GM11168 (cell line): ENCODE results near the gene BSND.

ENCODE experiments used
- in situ Hi-C: fragments of 300-500 bp; cut with MboI; formaldehyde crosslinking; loops from one replicate; pipeline ENCODE4 v1.12.0; 2022; ENCODE audit warnings: low sequenced_read_pairs; ENCODE audit not compliant: unreplicated experiment

Gene BSND

GRCh38 chr1:54973205-54973921 is 25.4 kb upstream of the BSND start:
- in situ Hi-C loops: no loop called here

GRCh38 chr1:54975356-54976108 is 23.2 kb upstream of the BSND start:
- in situ Hi-C loops: no loop called here

- in situ Hi-C loops: no loop called here
Measured at GRCh38 chr1:54976747-54977146, 22.0 kb upstream of the BSND start.

- in situ Hi-C loops: no loop called here
Measured at GRCh38 chr1:54977533-54978297, 21.0 kb upstream of the BSND start.

DNA sequence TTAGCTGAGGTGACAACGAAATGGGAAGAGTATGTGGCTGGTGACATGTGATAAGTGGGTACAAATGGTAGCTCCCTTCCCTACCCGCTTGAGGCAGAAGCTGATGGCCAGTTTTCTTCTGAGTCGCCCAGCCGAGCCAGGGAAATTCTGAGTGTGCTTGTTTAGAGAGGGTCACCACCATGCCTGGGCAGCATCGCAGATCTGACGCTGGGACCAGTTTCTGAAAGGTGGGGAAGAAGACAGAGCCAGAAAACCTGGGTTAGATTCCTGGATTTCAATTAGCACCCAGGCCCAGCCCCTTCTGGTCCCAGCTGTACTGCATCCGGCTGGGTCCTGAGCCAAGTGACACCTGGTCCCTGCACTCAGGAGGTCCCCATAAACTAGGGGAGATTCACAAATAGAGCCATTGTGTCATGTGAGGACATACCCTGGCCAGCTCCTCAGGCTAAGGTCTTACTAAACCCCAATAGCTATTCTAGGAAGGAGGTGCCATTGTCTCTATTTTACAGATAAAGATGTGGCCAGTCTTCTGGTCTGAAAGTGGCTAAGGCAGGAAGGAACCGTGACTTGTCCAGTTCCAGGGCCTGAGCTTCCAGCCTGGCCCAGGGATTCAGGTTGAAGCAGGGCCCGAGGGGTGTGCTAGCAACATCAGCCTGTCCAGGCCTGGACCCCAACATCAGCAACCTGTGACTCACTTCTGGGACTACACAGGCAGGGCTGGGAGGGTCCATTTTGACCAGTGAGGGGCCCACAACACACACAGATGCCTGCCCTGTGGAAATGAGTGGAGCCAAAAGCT is 20.0 kb upstream of the BSND start:
- in situ Hi-C loops: no loop called here

GRCh38 chr1:54979327-54979891 is 19.3 kb upstream of the BSND start:
- in situ Hi-C loops: no loop called here

DNA sequence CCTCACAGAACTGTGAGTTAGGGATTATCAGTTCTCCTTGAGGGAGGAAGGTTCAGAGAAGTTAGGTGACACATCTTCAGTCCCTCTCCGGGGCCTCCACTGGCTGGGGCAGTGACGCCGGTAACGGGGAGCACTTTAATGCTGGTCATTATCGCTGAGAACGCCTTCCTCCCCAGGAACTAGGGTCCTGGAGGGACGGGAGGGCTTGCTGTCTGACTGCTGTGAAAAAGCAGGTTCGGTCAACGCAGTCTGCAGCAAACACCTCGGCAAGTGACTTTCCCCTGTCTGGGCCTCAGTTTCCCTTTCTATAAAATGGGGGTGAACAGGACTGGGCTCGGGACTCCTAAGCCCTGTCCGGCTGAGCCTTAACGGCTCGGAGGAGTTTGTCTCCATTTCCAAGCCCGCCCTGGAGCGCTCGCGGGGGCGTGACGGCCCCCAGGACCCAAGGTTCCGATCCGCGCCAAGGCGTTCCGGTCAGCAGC is 18.6 kb upstream of the BSND start:
- in situ Hi-C loops: no loop called here

GRCh38 chr1:54980528-54981241 is 18.0 kb upstream of the BSND start, which contains the start of gene TMEM61:
TSS of gene TMEM61 (plus strand) at chr1:54980628. CDS start at chr1:54981066, 438 bp downstream.
- in situ Hi-C loops: no loop called here

DNA sequence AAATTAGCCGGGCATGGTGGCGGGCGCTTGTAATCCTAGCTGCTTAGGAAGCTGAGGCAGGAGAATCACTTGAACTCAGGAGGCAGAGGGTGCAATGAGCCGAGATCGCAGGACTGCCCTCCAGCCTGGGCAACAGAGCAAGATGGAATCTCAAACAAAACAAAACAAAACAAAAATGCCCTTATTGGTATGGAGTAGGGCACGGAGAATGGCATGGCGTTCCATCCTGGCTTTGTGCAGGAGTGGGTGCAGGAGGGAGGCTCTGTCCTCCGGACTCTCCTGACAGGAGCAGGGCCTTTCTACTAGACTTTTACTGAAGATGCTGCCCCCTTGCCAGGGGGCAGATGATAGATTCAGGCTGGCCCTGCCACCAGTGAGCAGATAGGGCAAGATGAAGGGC is 17.3 kb upstream of the BSND start:
- in situ Hi-C loops: no loop called here

DNA sequence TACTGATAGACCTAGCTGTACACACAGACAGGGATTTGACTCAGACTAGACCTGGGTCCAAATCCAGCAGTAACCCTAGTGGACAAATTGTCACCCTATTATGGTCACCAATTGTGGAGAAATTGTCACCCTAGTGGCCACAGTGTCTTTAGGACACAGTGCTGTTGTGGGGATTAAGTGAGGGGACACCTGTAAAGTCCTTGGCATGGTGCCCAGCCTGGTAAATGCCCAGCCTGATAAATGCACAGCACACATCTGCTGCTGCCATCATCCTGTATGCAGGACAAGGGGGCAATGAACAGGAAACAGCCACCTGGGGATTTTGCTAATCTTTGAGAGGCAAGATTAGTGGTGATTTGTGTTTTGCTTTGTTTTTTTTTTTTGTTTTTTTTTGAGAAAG is 16.0 kb upstream of the BSND start:
- in situ Hi-C loops: no loop called here

DNA sequence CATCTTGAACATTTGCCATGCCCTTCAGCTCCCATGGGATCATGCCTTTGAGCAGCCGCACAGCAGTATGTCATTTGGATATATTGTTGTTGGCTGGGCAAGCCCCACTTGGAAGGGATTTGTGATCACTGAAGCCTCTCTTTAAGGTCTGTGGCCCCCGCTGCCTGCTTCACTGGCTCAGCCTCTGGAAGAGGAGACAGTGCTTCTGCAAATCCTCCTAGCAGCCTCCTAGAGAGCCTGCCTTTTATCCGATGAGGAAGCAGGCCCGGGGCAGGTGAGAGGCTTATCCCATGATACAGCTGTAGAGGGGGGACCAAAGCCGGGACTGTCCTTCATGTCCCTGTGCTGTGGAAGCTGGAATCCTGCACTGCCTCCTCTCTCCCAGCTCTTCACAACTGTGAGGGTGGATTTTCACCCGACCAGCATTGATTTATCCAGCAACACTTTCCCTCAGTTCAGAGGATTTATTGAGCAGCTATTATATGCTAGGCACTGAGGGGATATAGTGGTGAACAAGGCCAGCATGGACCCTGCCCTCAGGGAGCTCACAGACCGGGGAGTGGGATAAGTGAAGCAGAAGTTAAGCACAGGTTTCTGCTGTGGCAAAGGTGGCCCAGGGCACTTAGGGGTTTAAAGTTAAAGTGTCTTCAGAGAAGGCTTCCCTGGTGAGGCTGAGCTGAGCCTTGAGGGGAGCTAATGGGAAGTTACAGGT is 14.4 kb upstream of the BSND start:
- in situ Hi-C loops: no loop called here

DNA sequence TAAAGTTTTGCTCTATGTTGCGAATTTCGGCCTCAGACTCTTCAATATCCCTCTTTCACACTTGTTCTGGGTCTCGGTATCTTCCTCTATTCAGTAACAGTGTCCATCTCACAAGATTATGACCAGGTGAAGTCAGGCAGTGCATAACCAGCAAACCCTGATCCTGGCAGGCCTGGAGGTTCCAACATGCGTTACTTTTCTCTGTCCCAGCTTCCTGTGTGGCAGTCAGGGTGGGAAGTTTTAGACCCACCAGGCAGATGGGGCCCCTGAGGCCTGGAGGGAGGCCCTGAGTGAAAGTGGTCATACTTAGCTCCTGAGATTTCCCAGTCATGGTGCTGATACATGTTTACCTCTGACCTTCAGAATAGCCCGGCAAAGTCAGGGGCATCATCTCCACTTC is 13.2 kb upstream of the BSND start:
- in situ Hi-C loops: no loop called here

DNA sequence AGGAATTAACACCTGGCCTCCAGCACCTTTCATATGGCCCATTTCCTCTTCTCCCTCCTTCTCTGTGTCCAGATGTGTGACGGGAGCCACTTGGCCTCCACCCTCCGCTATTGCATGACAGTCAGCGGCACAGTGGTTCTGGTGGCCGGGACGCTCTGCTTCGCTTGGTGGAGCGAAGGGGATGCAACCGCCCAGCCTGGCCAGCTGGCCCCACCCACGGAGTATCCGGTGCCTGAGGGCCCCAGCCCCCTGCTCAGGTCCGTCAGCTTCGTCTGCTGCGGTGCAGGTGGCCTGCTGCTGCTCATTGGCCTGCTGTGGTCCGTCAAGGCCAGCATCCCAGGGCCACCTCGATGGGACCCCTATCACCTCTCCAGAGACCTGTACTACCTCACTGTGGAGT is 12.7 kb upstream of the BSND start:
- in situ Hi-C loops: no loop called here

DNA sequence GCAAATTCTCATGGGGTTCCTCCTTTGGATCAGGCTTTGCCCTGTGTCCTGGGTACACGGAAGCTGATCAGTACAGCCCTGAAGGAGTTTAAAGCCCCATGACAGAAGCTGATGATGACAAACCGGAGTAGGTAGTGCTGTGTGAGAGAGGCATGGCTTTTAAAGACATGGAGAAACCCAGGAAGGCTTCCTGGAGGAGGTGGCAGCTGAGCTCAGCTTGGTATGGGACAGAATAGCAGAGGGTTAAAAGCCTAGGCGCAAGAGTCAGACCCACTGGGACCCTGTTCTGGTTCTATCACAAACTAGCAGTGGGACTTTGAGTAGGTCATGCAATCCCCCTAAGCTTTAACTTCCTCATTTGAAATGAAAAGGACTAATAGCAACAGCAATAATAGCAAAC is 12.2 kb upstream of the BSND start:
- in situ Hi-C loops: no loop called here

GRCh38 chr1:54987427-54987826 is 11.3 kb upstream of the BSND start:
- in situ Hi-C loops: no loop called here

DNA sequence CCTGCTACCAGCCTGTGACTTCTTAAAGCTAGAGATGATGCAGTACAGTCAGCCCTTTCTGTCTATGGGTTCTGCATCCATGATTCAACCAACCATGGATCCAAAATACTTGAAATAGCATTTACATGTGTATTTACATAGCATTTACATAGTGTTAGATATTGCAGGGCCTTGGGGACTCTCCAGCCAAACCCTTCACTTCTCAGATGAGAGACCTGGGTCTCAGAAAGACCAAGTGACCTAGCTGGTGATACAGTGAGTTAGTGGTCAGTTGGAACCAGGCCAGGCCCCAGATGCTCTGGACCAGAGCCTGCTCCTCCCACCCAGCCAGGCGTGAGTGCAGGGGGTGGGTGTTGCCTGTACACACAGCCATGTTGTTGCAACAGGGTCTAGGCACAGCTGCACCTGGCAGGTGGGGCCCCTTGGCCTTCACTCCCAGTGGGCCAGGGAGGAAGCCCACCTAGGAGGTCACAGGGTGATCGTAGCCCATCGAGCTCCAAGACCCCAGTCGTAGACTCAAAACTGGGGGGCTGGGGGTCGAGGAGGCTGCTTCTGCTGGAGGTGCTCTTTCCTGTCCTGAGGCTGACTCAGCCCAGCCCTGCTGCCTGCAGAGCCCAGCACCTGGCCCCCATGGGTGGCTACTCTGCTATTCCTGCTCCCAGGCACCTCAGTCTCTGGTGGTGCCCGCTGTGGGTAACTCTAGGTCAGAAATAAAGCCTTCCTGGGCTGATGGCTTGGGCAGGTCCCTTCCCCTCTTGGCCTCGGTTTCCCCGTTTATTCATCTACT is 10.6 kb upstream of the BSND start:
- in situ Hi-C loops: no loop called here

GRCh38 chr1:54988975-54989374 is 9.8 kb upstream of the BSND start:
- in situ Hi-C loops: no loop called here

GRCh38 chr1:54989473-54989872 is 9.3 kb upstream of the BSND start:
- in situ Hi-C loops: no loop called here
